Epithelial cell of proximal tubule (primary cell): ENCODE measurements around the gene ZNF790. TPM values are rescaled to one million over a fixed set of nuclear protein-coding genes. Genes with fewer than 3 reads are reported as not detected.

ENCODE experiments used
- total RNA-seq: library from RNA; depleted of rRNA; stranded (reverse); fragments of >200 nt; gene quantifications from 2 replicates; pipeline ENCODE4 v1.2.3, GENCODE V29; 2015

The ZNF790 gene
- total RNA-seq, 1 donor from 2014 or later: 6.1 TPM

Other genes with a start within 250 kb of the ZNF790 start
- 3.9 and 8.6 TPM in 2 replicates for gene ZNF382, start 233.1 kb downstream of the ZNF790 start, total RNA-seq
- 2.0 and 12.2 TPM in 2 replicates for gene ZNF461, start 171.6 kb downstream of the ZNF790 start, total RNA-seq
- 1.7 and 2.9 TPM in 2 replicates for gene ZNF567, start 150.8 kb downstream of the ZNF790 start, total RNA-seq
- 2.2 and 3.6 TPM in 2 replicates for gene ZNF850, start 65.6 kb downstream of the ZNF790 start, total RNA-seq
- 0.46 and 0.72 TPM in 2 replicates for gene ZNF345, start 12.5 kb upstream of the ZNF790 start, total RNA-seq
- 2.7 and 3.2 TPM in 2 replicates for gene ZNF829, start 77.9 kb upstream of the ZNF790 start, total RNA-seq
- 3.3 and 4.3 TPM in 2 replicates for gene ZNF568, start 77.9 kb upstream of the ZNF790 start, total RNA-seq
- 1.7 and 6.1 TPM in 2 replicates for gene ZNF420, start 240.0 kb upstream of the ZNF790 start, total RNA-seq